Breast epithelium (tissue), 3 donors: Measurements from ENCODE around the gene ELANE.

ENCODE experiments used
- CTCF ChIP-seq, 3 donors: fragments of 450-650 bp; IDR thresholded peaks; one replicate each; pipeline ENCODE4 v1.5.1; 2016 to 2017; ENCODE audit warnings: antibody characterized with exemption in 3 of 3, mild to moderate bottlenecking in 3 of 3, moderate library complexity in 3 of 3
- POLR2A ChIP-seq: fragments of 450-650 bp; IDR thresholded peaks from one replicate; pipeline ENCODE4 v1.6.1; 2016; ENCODE audit warnings: antibody characterized with exemption, mild to moderate bottlenecking, moderate library complexity
- POLR2AphosphoS5 ChIP-seq, 3 donors: sonication (generic); formaldehyde crosslinking; IDR thresholded peaks; one replicate each; pipeline ENCODE4 v1.6.1; 2017; ENCODE audit warnings: antibody characterized with exemption in 3 of 3

GRCh38 chr19:806815-807421 is 45.2 kb upstream of the ELANE start:
- TF ChIP-seq CTCF (IDR thresholded peaks at IDR 0.05) (no peak), POLR2A (no peak), POLR2AphosphoS5 (IDR thresholded peaks at IDR 0.05) (peak in 1 of 3 donors; percentile 9)
